ENCODE measurements around the gene ADARB1.

- no peak for TF ChIP-seq ZC3H10 (CRISPR knock-in tag; IDR thresholded peaks at IDR 0.05)
- TF ChIP-seq, protein P1, sequence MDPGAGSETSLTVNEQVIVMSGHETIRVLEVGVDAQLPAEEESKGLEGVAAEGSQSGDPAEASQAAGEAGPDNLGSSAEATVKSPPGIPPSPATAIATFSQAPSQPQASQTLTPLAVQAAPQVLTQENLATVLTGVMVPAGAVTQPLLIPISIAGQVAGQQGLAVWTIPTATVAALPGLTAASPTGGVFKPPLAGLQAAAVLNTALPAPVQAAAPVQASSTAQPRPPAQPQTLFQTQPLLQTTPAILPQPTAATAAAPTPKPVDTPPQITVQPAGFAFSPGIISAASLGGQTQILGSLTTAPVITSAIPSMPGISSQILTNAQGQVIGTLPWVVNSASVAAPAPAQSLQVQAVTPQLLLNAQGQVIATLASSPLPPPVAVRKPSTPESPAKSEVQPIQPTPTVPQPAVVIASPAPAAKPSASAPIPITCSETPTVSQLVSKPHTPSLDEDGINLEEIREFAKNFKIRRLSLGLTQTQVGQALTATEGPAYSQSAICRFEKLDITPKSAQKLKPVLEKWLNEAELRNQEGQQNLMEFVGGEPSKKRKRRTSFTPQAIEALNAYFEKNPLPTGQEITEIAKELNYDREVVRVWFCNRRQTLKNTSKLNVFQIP (CRISPR knock-in tag; IDR thresholded peaks at IDR 0.05; ENCODE audit: borderline replicate concordance, low read depth): no peak
- TF ChIP-seq OSR1 (CRISPR knock-in tag; IDR thresholded peaks at IDR 0.05): no peak
- TF ChIP-seq, protein P2, sequence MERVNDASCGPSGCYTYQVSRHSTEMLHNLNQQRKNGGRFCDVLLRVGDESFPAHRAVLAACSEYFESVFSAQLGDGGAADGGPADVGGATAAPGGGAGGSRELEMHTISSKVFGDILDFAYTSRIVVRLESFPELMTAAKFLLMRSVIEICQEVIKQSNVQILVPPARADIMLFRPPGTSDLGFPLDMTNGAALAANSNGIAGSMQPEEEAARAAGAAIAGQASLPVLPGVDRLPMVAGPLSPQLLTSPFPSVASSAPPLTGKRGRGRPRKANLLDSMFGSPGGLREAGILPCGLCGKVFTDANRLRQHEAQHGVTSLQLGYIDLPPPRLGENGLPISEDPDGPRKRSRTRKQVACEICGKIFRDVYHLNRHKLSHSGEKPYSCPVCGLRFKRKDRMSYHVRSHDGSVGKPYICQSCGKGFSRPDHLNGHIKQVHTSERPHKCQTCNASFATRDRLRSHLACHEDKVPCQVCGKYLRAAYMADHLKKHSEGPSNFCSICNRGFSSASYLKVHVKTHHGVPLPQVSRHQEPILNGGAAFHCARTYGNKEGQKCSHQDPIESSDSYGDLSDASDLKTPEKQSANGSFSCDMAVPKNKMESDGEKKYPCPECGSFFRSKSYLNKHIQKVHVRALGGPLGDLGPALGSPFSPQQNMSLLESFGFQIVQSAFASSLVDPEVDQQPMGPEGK (CRISPR knock-in tag; IDR thresholded peaks at IDR 0.05; ENCODE audit: borderline replicate concordance): no peak
- TF ChIP-seq, protein P3, sequence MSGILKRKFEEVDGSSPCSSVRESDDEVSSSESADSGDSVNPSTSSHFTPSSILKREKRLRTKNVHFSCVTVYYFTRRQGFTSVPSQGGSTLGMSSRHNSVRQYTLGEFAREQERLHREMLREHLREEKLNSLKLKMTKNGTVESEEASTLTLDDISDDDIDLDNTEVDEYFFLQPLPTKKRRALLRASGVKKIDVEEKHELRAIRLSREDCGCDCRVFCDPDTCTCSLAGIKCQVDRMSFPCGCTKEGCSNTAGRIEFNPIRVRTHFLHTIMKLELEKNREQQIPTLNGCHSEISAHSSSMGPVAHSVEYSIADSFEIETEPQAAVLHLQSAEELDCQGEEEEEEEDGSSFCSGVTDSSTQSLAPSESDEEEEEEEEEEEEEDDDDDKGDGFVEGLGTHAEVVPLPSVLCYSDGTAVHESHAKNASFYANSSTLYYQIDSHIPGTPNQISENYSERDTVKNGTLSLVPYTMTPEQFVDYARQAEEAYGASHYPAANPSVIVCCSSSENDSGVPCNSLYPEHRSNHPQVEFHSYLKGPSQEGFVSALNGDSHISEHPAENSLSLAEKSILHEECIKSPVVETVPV (CRISPR knock-in tag; IDR thresholded peaks at IDR 0.05): no peak
- TF ChIP-seq ZNF70 (CRISPR knock-in tag; IDR thresholded peaks at IDR 0.05): no peak
- TF ChIP-seq ISL1 (CRISPR knock-in tag; IDR thresholded peaks at IDR 0.05): no peak
- no peak for TF ChIP-seq GLIS3 (CRISPR knock-in tag; IDR thresholded peaks at IDR 0.05)
- TF ChIP-seq BACH2 (CRISPR knock-in tag; IDR thresholded peaks at IDR 0.05; ENCODE audit: borderline replicate concordance): no peak
These were observed 74.6 kb downstream of the ADARB1 start for GRCh38 chr21:45149021-45149420.
